HG03575 (cell line): ENCODE results near the gene POLL.
"Not testable (repeated sequence)": the region's sequence is repeated elsewhere in the genome, so short reads cannot be mapped to it uniquely, and the experiment has no call there.

Experiments
- ATAC-seq: cut with Tn5 transposase; IDR thresholded peaks from one replicate; pipeline ENCODE4 v1.9.1; 2021; ENCODE audit not compliant: unreplicated experiment, insufficient number of reproducible peaks, low FRiP score; ENCODE audit errors: extremely low read depth

POLL gene

DNA sequence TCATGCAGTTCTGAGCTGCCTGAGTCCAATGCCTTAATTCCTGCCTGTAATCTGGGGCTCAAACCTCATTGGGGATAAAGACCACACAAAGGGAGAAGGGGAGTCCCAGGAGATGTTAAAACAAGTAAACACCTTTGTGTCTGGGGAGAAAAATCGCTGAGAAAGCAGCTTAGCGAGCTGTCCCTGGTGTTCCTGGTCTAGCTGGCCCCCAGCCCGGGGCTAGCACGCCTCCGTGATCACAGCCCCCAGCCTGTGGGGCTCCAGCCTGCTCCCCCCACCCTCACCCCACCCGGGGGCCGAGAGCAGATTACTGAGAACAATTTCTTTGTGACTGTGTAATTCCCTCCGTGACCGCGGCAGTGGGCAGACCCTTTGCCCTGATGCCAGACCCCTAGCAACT is 24.8 kb upstream of the POLL start:
- no peak for ATAC-seq

DNA sequence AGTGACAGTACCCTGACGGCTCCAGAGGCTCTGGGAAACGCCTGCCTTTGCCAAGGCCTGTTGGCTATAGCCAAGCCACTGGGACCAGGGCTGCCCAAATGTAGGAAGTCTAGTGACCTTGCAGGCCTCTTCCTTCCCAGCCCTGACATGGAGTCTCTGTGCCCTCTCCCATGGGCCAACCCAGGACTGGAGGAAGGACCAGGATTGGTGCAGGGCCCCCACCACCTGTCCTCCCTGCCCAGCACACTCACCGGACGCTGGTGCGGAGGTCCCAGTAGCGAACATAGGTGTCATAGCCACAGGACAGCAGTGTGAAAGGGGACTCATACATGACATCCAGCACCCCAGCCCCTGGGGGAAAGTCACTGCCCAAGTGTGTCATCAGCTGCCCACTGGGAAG is 24.0 kb upstream of the POLL start:
- no peak for ATAC-seq

DNA sequence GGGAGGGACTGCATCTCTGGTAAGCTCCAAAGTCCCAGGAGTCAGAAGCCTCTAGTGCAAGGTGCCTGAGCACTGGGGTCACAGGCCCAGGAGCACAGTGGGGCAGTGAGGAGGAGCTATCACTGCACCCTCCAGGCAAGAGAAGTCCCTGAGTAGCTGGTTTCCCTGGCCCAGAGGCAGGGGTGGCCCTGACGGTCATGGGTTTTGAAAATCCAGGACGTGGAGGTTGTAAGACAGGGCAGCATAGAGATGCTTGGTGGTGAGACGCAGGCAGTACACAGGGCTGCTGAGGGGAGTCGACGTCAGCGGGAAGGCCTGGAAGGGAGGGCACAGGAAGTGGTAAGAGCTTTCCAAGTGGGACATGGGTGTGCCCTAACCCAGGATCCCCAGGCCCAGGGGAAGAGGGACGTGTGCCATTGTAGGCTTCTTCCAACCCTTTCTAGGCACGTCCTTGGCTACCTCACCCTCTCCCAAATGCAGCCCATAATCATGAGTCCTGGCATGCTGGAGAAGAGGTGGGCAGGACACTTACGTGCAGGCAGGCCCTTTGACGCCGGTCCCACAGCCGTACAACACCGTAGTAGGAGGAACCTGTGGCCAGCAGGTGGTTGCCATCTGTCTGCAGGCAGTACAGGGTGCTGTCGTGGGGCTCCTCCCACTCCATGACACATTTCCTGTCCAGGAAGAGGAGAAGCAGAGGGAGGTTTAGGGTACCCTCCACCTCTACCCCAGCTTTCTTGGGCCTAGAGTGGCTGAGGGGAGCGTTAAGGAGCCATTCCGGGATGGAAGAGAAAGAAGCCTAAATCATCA is 23.2 kb upstream of the POLL start:
- no peak for ATAC-seq

DNA sequence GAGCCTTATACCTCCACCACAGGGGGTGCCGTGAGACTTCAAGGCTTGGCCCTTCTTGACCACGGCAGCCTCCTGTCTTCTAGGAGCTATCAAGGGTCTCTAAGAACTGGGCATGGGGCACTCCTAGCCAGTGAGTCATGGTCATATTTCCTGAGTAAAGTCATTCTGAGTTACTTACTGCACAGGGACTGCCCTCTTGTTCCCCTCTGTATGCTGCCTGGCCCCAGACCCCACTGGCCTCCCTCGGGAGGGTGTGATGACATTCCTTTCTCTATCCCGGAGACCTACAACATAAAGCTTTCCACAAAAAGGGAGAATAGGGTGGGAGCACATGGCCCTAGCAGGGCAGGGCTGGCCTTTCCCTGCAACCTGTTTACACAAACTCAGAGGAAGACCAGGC is 21.4 kb upstream of the POLL start:
- ATAC-seq, result no peak

DNA sequence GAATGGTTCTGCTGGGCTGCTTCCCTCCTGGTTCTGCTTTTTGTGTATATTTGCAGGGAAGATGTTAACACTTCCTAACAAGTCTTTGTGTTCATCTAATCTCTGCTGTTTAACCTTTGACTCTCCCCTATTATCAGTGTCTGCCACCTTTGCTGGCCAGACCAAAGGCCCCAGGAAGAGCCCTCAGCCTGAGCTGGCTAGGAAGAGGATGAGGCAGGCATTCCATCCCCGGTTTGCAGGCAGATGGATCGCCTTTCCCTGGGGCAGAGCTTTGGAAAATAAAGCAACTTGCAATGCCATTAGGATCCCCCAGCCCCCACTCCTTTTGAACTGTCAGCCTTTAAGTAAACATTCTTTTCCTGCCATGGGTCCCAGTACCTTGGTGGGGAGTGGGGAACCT is 19.1 kb upstream of the POLL start:
- no peak for ATAC-seq

DNA sequence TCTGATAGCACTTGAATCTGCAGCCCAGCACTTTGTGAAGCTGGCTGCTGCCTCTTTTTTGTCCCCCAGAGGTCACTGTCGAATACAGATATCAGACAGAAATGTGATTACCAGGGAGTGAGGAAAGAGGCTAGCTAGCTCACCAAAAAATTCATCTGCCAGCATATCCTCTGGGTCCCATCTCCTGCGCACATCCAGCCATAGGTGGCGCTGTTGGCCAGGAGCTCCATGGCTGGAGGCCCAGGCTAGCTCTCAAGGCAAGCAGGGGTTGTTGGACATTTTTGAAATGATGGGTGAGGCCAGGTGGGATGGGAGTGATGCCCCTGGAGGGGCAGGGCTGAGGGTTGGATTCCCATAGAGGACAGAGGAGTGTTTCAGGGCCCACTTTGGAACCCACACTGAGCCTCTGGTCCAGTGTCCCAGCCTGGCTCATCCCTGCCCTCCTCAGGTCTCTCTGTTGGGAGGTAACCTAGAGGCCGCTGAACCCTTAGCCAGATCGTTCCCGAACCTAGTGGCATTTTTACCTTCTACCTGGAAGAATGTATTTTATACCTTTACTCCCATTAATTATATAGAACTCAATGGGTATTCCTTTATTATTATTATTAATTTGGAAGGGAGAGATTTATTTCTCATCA is 14.8 kb upstream of the POLL start:
- ATAC-seq, result no peak

DNA sequence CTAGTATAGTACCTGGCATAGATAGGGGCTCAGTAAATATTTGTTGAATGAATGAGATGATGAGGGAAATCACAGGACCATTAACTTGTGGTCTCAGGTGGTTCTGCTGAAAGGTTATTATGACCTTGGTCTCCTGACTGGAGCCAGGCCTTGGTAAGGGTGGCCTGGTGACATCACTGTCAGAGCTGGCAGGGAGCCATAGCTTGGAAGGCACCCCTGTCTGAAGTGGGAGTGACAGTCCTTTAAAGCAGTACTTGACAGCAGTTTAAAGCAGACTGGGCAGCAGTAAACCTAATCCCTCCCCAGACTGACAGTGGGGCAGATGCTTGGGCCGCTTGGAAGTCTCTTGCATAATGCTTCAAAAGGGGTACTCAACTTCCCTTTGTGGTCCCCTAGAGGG is 13.5 kb upstream of the POLL start:
- no peak for ATAC-seq

DNA sequence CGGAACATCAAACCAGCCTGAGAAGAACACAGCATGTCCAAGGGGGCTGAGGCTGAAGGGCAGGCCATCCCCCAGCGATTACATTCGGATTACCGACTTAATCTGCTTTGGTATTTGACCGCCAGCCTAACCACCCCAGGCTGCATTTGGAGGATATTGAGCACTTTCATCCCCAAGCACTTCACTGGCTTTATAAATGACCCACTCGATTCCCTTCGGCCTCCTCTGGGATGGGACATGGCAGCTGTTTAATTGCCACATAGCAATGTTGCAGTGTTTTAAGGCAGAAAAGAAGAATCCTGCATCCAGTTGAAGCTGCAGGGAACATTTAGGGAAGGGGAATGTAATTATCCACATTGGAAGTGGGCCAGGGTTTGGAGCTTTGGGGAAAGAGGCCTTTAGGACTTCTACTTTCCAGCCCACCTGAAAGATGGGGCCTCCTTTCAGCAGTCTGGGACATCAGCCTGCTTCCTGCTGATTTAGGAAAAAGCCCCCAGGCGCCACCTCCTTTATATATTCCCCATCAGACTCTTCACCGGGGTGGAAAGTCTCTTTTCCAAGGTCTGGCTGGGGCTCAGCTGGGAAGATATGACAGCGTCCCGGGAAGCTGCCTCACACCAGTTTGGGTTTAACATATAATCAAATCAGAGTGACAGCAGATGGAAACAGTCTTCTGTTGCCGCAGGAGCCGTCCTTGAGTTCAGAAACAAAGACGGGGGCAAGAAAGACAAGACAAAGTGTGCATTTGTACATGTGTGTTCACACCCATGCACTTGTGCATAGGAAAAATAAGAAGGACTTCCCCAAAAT is 9.2 kb upstream of the POLL start:
- no peak for ATAC-seq

DNA sequence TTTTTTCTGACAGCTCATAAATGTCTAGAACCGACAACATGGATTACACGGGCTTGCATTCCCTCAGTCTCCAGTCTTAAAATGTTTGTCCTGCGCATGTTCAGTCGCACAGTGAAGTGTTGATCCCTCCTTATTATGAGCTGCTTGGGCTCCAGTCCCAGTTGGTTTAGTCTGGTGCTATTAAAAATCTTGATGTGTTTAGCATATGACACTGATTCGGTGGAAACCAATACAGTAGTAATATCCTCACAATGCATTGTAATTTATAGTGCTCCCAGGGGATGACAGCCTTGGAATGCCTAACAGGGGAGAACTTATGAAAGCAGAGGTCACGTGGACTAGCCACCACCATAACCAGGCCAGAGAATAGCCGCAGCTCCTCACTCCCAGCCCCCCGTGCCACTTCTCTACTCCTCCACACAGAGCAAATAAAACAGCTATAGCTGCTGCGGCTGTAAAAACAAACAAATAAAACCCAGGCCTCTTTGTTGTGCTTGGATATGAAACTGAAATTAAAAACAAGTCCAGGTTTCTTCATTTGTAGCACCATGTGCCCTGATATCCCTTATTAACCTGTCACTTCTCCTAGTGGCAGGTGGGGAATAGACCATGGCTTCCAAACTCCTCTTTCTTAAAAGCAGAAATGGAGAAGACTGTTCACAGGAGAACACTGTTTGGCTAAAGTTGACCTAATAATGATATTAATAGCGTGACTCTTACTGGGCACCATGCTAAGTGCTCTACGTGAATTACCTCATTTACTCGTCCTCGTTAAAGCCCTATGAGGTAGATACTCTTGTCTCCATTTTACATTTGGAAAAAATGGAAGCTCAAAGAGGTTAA is 7.8 kb upstream of the POLL start:
- no peak for ATAC-seq

DNA sequence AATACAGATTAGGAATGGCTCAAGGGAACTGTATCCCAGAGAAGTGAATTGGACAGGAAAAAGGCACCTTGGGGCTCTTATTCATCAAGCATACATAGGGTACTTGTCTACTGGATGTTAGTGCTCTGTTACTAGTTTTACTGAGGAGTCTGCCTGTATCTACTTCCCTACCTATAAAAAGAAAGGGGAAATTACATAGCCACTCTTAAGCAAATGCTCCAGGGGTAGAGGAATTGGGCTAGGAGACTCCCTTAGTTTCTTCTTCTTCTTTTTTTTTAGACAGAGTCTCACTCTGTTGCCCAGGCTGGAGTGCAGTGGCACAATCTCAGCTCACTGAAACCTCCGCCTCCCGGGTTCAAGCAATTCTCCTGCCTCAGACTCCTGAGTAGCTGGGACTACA is 5.3 kb upstream of the POLL start:
- not testable (repeated sequence) for ATAC-seq

DNA sequence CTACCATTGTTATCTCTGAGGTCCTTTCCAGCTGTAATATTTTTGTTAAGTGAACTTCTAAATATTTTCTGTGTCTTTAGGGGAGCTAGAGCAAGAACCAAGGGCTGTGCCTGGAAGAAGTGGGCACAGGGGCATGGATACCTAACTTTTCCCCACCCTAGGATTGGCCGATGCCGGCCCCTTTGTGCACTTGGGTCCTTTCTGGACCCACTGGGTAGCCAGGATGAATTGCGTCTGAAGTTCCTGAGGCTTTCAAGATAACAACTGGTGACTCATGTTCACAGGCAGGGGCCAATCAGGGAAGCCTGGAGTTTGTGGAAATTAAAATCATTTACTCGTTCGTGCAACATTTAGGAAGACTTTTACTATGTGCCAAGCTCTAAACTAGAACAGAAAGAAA is 822 bp upstream of the POLL start:
- no peak for ATAC-seq

DNA sequence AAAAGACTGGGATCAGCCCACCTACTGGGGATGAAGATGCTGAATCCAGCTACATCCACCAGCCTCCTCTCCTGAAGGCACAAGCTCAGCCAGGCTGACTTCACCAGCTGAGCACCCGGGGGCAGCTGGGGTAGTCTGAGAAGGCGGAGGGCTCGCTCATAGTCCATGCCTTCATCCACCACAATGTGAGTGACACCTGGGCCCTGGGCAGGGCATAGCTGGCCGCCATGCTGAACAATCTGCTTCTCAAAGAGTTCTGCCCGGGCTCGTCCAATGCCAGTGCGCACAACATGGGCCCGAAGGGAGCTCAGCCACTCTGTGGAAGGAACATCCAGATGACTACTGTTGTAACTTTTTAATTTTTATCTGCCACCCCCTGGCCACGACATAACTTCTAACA is 2.2 kb downstream of the POLL start:
- no peak for ATAC-seq

DNA sequence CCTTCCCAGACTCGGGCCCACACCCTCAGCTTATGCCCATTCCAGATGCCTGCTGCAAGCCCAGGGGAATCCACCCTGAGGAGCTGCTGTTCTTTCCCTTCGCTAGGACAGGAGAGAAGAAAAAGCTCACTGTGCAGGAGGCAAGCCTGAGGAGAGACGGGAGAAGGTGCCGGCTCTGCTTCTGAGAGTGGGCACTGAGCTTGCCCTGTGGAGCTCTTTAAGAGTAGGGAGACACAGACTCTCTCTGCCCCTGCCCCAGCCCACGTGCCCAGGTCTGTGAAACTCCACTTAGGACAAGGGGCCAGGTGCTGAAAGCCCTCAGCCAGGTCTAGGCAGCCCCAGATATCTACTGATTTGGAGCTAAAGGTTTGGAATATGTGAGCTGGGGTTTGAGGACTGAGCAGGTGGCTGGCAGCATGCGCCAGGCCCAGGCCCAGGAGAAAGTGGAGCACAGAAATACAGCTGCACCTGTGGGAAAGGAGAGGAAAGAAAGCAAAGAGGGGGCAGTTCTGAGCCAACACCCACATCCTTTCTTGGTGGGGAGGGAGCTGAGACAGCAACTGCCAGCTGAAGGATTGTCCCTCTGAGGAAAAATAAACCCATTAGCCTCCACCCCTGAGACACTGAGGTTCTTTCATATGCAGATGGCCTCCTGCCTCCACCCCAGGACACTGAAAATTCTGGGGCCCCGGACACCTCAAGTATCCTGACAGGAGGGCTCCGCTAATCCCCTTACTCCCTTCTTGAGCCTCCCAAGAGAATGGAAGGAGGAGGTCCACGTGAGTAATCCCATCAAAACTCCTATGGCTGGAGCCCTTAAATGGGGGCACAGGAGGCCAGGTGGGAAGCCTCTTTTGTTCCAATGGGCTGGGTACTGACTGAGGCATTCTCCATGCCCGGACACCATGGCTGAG is 7.3 kb downstream of the POLL start:
- ATAC-seq, result no peak

DNA sequence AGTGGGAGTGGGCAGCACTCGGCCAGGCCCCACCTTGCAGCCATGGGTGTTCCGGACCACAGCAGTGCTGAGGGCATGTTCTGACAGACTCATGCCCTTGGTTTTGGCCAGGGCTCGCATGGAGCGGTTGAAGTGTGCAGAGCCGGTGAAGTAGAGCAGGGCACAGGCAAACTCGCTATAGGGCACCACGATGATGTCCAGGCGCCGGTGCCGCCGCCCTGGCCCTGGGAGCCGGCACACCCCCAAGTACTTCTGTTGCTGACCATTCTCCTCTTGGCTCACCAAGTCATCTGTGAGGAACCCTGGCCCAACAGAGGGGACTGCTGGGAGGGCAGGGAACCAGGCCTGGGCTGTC is 8.6 kb downstream of the POLL start:
- ATAC-seq, result no peak

DNA sequence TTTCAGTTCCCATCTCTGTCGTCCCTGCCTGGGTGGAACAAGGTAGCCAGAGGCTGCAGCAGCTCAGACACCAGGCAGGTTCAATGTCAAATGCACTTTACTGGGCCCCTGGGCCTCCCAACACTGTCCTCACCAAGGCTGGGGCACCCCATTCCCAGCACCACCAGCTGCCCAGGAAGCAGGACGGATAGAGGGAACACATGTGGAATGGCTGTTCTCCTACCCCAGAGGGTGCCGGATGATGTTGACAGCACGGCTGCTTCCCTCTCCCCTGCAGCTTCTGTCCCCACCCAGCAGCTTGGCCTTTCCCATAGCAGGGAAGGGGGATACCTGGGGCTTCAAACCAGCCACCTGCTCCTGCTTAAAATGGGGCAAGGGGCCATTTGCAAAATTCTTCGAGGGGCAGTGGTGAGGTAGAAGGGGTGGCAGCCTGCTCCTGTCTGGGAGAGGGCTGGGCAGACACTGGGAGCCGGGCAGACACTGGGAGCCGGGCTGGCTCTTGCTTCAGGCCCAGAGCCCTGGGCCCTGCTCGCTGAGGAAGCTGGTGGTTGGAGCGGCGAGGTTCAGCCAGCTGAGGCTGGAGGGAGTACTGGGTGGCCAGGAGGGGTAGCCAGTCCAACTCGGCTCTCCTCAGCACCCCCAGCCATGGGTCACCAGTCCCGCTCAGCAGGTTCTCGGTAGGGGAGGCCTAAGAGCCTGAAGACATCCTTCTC is 9.1 kb downstream of the POLL start:
- no peak for ATAC-seq

DNA sequence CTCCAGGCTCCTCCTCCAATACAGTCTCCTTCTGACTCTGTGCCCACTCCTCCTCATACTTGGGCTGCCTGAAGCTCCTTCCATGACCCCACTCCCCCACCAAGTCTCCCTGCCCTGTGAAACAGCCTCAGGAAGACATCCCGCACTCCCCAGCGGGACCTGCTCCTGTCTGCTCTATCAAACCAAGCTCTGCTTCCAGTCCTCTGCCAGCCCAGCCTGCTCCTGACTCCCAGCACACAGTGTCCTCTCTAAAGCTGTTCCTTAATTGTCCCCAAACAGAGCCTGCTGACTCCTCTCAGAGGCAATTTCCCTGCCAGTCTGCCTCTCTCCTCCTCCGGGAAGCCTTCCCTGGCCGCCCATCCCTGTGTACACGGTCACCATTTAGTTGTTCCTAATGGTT is 9.9 kb downstream of the POLL start:
- ATAC-seq, result no peak

DNA sequence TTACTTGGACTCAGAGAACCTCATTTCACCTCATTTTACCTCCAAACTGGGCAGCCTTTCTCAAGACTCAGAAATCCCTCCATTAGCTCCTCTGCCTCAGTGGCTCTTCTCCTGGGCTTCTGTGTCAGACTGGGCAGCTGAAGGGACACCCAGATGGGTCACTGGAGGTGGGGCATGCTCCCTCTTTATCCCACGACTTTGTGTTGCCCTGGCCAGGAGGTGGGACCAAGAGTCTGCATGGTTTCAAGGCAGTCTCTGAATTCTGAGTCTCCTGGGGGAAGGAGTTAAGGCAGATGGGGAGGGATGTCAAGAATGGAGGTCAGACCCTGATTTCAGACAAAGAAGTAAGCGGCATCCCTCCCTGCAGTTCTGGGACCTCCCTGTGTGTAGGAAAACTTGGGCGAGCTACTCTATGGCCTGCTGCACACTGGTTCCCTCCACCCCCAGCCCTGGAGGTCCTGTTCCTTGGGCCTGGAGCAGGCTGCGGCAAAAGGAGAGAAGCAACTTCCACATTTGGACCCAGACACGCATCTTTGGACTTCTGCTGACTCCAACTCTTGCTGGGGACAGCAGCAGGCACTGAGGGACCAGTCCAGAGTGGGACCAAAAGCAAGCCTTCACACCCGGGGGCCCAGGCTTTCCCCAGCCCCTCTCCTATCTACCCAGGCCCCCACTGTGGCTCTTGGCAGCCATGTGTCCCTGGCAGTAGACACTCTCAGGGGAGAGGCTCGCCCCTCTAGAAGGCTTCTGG is 10.8 kb downstream of the POLL start:
- ATAC-seq, result no peak
